ENCODE results near the gene FNDC1.
"Not testable (repeated sequence)": the region's sequence is repeated elsewhere in the genome, so short reads cannot be mapped to it uniquely, and the experiment has no call there.

FNDC1 gene

DNA sequence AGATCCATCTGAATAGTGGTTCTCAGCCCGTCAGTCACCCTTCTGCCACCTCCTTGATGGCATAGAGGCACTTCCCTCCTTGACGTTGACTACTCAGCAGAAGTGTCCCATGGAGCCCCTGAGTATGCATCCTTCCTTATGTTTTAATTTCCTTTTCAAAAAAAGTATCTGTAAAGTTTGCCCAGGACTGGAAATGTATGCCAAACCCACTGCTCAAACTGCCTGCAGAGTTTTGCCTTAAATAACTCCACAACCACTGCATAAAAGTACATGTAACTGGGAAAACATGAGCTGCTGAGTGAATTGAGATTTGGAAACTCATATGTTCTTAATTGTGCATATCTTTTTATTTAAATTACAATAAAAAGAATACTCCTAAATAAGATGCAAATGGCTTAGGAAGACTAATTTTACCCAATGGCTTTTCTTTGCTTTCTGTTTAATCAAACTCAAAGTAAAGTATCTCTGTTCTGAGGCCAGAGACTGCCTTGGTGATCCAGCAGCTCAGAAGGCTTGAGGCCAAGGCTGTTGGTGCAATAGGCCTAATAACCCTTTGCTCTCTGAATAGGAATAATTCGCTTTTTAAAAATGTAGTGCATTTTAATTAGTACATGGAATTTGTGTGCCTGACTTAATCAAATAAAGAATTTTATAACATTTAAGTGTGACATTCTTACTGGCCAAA is 90.4 kb downstream of the FNDC1 start:
- no peak for DNase-seq (ENCODE audit: low spot score)

DNA sequence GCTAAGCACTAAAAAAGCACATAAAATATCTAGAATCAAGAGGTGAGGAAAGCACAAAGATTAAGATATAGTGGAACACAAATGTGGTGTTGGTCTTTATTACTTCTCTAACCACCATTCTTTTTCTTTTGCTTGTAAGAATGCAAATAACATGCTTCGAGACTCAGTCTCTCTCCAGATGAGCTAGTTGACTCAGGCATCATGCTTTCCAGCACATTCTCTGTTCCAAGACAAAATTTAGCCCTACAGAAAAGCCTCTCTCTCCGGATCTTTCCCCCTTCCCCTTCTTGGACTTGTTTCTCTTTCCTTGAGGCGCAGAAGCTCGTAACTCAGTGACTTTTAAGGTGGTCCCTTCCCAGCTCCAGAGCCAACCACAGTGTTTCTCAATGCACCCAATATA is 91.0 kb downstream of the FNDC1 start:
- no peak for DNase-seq (ENCODE audit: low spot score)

DNA sequence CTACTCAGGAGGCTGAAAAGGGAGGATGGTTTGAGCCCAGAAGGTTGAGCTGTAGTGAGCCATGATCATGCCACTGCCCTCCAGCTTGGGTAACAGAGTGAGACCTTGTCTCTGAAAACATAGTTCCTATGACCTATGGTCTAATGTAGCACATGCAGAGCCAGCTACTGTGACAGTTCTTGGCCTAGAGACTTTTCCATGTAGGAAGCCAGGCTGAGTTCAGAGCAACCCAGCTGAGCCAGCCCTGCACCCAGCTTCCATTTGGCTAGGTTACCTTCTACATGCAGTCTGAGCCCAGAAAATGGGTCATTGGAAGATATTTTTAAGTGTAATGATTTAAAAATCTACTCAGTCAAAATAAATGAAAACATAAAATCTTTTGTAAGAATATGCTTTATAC is 92.8 kb downstream of the FNDC1 start:
- DNase-seq (ENCODE audit: low spot score) = no peak

DNA sequence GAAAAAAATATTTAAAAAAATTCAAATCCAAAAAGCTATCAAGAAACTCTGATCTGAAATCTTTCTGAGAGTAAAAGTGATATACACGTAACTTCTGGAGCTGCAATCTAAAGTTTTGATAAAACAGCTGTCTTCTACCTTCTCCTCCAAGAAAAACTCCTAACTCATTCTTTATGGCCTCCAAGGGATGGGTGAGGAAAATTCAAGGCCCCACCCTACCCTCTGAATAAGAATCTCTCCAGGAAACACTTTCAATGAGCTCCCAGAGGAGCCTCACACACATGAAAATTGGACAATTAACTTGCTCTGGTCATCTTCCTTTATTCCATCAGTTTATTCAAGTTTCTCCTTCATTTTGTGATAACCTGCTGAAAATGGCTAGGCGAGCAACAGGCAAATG is 93.4 kb downstream of the FNDC1 start:
- DNase-seq (ENCODE audit: low spot score) = no peak

DNA sequence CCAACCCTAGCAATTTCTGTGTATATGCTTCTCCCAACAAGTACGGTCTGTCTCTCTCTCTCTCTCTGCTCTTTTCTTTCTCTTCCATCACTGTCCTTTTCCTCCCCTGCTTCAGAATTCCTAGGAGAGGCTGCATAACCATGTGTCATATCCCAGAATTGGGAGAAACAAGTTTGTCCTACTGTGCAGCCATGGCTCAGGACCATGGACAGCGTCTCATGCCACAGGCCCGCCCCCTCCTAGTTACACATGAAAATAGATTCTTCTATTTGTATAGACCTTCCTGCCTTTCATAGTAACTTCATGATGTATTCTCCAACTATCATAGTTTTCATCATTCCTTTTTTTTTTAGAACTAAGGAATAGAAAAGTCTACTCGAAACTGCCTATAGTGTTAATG is 98.0 kb downstream of the FNDC1 start:
- no peak for DNase-seq (ENCODE audit: low spot score)

DNA sequence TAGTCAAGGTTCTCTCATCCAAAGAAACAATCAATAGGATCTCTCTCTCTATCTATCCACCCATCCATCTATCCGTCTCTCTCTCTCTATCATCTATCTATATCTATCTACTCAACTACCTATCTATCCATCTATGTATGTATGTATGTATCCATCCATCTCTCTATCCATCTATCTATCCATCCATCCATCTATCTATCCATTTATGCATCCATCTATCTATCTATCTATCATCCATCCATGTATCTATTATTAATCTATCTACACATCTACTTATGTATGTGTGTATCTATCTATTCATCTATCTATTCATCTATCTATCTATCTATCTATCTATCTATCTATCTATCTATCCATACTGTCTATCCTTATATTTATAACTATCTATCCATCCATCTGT is 99.3 kb downstream of the FNDC1 start:
- DNase-seq (ENCODE audit: low spot score) = no peak

DNA sequence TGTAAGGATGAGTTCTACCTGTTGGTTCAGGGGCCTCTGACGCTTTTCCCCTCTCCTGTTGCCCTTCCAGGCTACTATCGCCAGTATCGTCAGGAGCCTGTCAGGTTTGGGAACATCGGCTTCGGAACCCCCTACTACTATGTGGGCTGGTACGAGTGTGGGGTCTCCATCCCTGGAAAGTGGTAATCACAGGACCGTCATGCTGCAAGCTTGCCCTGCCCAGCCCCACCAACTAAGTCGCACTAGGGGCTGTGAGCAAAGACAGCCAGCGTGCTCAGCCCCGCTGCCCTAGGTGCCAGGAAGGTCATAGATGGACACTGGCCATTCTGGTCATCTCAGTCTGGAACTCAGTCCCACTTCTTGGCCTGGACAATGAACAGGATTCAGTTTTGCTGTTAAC is 102.1 kb downstream of the FNDC1 start:
- DNase-seq (ENCODE audit: low spot score) = no peak

DNA sequence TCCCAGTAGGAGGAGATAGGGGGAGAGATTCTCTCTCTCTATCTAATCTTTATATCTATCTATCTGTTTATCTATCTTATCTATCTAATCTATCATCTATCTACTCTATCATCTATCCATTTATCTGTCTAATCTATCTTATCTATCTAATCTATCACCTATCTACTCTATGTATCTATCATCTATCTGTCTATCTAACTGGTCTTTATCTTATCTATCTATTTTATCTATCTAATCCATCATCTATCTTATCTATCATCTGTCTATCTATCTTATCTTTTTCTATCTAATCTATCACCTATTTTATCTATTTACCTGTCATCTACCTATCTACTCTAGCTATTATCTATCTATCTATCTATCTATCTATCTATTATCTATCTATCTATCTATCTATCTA is 109.4 kb downstream of the FNDC1 start:
- no peak for DNase-seq (ENCODE audit: low spot score)

DNA sequence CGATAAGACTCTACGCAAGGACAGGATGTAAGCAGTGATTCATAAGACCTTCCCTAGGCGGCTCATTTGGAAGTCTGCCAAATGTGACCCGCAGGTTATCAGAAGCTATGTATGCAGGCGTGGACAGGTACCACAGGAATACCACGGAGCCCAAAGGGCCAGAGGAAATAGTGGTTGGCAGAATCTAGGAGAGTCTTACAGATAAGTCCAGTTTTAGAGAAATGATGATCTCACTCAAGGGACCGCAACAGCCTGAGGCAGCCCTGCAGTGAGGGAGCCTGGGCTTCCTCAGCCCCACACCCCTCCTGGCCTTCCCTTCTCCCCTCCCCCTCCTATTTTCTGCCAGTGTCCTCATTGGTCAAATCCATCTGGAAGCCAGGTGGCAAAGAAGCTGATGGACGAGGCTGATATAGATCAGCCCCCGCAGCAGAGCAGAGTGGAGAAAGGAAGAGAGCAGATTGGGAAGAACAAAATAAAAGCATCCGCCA is 110.6 kb downstream of the FNDC1 start:
- no peak for DNase-seq (ENCODE audit: low spot score)

DNA sequence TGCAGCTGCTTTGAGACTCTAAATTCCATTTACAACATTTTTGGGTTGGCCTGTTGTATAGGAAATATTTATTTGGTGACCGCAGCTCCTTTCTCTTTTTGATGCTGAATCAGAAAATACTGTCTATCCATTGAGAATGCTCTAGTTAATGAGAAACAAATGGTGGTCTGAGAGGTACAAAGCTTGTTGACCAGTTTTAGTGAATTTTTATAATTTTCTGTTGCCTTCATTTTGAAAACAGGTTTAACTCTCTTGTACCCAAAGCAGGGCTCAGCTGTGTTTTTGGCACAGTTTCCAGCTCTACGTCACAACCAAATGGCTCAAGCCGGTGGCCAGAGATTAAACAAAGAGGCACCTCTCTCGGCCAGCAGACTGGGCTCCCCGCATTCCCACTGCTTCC is 113.2 kb downstream of the FNDC1 start:
- DNase-seq (ENCODE audit: low spot score) = no peak

DNA sequence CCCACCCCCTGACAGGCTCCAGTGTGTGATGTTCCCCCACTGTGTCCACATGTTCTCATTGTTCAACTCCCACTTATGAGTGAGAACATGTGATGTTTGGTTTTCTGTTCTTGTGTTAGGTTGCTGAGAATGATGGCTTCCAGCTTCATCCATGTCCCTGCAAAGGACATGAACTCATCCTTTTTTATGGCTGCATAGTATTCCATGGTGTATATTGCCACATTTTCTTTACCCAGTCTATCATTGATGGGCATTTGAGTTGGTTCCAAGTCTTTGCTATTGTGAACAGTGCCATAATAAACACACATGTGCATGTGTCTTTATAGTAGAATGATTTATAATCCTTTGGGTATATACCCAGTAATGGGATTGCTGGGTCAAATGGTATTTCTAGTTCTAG is 115.5 kb downstream of the FNDC1 start:
- DNase-seq (ENCODE audit: low spot score) = not testable (repeated sequence)

DNA sequence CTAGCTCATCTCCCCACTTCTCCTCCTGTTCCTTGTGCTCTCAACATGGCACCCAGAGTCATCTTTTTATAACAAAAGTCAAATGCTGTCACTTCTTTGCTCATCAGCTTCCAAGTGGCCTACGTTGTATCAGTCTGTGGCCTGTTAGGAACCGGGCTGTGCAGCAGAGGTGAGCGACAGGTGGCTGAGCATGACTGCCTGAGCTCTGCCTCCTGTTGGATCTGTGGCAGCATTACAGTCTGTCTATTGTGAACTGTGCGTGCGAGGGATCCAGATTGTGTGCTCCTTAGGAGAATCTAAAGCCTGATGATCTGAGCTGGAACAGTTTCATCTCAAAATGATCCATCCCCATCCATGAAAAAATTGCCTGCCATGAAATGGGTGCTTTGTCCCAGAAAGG is 129.6 kb downstream of the FNDC1 start:
- no peak for DNase-seq (ENCODE audit: low spot score)

DNA sequence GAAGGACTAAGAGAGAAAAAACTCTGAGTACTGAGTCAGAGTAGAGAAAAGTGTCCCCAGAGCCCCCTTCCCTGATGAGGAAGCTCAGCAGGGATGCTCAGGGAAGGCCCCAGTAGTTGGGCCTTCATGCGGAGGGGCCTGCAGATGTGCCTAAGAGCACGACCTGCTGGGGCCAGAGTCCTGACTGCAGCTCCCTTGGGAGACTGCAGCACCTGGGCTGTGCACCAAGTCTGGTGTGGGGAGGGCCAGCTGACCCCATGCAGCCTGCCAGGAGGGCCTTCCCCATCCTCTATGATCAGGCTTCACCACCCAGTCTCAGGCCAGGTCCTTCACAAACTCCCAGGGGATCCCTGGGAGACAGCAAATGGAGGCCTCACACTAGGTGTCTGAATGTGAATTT is 130.4 kb downstream of the FNDC1 start:
- DNase-seq (ENCODE audit: low spot score) = no peak

DNA sequence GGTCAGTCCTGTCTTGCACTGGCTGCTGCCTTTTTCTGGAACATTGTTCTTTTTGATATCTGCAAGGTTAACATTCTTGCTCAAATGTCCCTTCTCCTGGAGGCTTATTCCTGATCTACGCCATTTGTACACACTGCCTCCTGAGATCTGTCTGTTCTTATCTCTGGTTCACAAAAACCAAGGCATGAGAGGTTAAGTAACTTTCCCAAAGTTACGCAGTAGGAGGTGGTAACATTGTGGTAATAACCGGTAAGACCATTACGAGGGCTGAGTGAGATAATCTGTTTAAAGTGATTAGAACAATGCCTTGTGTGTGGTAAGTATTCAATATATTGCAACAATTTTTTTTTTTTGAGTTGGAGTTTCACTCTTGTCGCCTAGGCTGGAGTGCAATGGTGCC is 132.1 kb downstream of the FNDC1 start:
- DNase-seq (ENCODE audit: low spot score) = no peak

DNA sequence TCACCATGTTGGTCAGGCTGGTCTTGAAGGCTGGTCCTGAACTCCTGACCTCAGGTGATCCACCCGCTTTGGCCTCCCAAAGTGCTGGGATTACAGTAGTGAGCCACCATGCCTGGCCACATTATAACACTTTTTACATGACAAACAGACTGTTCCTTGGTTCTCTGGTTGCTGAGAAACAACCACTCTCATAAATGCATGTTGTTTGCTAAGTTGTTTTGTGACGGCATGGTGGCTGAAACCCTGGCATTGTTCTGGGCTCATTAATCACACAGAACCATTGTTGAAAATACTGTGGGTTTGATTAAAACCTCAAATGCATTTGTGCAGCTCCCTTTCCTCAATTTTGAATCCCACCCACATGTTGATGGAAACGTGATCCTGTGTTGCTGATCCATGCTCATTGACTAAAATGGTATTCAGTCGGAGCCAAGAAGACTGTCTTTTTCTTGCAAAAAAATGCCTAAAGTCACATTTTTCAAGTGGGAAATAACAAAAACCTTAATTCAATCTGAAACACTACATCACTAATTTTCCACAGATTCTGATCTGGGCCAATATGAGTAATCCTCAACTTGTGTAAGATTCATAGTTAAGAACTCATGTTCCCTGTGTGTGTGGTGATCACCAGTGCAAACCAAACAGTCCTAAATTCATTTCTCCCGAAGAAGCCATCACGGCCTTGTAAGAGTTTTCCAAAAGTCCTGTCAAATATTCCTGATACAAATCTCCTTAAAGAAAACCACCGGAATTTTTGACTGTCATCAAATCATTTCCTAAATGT is 132.8 kb downstream of the FNDC1 start:
- no peak for DNase-seq (ENCODE audit: low spot score)

DNA sequence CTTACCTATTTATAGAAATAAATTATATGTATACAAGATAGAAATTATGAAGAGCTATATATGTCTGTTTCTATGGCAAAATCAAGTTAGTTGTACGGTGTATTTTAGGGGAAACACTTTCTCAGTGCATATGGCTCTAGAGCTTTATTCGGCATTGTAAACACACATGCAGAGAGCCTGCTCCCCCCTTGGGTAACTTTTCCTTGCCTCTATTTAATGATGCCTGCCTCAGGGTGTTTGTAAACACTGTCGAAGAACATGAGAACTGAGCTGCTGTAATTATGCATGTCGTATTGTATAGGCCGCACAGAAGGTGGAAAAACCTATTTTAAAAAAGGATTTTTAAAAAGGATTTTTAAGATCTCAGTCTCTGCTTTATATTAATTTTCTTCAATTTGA is 133.4 kb downstream of the FNDC1 start:
- no peak for DNase-seq (ENCODE audit: low spot score)

DNA sequence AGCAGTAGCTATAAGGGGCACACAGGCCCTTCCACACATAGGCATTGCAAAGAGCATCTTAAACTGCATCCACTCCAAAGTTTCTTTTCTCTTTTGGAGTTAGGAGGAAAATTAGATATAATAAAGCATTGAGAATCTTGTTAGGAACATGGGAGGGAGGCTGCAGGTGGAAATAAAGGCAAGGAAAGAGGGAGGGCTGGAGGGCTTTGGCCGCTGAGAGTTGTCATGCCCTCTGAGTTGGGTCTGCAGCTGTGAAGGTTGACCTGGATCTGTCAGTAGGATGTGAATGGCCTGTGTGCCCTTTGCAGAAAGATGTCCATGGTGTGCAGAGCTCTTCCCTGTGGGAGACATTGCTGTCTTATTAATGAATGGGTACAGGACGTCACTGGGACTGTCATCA is 134.0 kb downstream of the FNDC1 start:
- no peak for DNase-seq (ENCODE audit: low spot score)

DNA sequence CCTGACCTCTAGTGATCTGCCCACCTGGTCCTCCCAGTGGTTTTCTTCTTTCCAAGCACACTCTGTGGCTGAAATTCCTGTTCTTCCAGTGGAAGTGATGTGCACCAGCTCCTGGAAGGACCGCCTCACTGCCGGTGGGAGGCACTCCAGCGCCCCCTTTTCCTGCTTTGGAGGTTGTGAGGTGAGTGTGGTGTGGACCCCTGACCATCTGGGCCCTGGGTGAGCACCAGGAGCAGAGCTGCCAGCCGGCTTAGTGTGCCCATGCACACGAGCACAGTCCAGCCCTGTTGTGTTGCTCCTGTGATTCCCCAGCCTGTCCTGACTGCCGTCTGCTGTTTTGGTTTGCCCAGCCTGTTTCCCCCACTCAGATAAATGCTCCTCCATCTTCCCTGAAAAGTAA is 134.6 kb downstream of the FNDC1 start:
- no peak for DNase-seq (ENCODE audit: low spot score)

DNA sequence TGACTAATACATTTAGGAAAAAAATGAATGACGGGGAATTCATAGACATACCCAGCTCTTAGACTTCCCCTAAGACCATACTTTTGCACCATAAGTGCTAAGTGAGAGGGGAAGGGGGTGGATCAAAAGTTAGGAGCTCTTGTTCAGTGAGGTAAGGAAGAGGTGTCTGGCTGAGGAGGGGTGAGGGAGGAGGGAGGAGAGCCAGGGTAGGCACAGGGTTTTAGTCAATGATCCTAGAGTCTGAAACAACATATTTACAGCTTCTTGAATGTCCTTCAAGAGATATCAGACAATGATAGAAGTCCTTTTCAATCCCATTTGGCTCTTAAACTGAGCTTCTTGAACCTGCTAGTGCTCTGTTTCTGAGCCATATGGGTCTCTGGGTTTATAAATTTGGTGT is 135.4 kb downstream of the FNDC1 start:
- DNase-seq (ENCODE audit: low spot score) = no peak

DNA sequence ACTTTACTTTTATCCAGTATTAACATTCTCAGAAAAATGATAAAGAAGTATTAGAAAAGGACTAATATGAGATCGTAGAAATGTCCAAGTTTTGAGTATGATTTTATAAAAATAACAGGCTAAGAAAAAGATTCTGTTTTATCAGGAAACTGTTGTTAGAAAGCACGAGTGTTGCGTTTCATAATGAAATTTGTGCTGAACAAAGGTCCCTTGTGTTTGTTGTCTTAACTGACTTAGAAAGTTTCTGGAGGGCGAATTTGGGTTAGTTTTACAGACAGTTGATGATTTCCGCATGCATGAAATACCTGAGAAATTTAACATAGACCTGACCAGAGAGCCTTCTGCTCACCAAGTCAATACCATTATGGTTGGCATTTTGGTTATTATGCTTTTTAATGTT is 136.0 kb downstream of the FNDC1 start:
- DNase-seq (ENCODE audit: low spot score) = no peak

DNA sequence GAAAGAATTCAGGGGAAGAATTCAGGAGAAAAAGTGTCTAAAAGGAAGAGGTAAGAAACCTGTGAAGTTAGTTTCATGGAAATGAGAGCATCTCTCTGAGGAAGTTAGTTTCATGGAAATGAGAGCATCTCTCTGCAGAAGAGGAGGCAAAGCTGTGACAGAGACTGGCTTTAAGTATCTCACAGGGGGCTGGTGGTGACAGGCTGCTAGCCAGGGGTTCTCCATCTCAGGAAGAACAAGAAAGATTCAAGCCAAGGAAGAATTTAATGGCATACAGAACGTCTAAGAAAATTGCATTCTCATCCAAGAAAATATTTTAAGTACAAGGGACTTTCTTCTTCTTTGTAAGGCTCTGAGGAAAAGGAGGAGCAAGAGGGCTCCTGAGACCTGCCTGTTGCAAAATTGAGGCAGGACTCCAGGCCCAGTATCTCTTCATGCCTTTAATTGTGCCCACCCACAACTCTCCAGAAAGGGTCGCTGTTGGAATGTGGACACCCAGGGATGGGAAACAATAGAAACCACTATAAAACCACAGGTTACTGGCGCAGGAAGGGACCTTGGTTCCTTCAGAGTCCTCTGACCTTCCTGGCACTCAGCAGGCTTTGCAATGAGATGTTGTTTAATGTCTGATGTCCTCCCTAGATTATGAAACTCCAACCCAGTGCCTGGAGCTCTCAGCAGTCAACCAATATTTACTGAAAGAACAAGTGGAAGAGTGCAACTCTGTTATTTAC is 136.8 kb downstream of the FNDC1 start:
- DNase-seq (ENCODE audit: low spot score) = no peak

DNA sequence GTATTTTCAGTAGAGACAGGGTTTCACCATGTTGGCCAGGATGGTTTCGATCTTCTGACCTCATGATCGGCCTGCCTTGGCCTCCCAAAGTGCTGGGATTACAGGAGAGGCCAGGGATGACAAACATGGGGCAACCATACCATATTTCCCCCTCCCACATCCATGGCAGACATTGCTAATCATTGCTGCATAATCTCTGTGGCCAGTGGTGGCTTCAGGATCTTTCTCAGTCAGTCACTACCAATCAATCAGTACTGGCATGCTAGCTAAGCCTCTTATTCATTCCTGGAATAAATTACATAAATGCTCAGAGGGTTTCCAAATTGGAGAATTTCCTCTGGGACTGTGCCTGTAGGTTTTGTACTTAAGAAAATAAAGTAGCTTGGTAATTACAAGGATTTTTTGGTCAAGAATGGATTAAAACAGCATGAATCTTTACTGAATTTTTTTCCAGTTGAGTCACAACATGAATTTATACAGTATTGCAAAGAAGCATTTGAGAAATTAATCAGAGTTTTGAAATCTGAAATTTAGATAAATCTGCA is 138.1 kb downstream of the FNDC1 start:
- no peak for DNase-seq (ENCODE audit: low spot score)

DNA sequence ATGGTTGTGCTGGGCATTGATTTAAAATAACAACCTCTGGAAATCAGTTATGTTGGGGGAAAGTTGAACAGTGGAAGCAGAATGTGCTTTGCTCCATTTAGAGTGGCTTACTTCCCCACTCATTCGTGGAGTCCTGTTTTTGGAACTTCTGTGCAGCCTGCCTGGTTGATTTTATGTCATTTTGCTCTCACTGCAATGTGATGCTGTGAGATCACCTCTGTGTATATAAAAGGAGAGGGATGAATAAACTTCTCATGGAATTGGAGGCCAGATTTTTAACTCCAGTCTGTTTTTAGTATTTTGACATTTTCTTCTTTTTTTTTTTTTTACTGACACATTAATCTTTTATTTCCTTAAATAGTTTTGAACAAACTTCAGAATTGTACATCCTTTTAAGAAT is 139.0 kb downstream of the FNDC1 start:
- no peak for DNase-seq (ENCODE audit: low spot score)

All from CD4-positive, alpha-beta T cell treated with Interleukin-15 for 4 hours (primary cell).